ENCODE results near the gene ALG12.

DNA sequence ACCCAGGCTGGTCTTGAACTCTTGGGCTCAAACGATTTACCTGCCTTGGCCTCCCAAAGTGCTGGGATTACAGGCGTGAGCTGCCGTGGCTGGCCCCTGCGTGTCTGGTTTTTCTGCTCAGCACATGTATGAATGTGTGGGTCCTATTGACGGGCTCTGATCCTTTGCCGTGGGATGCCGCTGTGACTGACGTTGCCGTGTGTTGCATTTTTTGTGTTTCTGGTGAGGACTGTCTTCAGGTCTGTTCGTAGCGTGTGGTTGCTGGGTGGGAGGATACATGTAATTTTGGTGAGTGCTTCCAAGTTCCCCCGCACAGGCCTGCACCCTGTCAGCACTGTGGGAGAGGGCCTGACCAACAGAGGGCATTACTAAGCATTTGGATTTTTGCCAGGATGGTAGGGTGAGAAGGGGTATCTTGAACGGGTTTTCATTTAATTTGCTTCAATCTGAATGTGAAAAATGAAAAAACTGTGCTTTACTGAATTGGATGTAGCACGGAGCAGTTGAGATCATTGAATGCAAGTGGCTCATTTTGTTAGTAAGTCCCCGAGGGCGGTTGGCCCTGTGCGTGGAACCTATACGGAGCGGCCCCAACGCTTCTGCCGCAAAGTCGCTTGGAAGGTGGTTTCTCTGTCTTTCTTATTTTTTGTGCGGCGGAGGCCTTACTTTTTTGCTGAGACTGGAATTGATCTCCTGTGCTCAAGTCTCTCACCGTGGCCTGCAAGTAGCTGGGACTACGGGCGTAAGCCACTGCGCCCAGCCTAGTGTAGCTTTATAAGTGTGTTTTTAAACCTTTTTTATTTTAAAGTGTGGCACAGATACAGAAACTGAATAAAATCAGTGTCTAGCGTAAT is 56.4 kb downstream of the ALG12 start:
- TF ChIP-seq, protein P1, sequence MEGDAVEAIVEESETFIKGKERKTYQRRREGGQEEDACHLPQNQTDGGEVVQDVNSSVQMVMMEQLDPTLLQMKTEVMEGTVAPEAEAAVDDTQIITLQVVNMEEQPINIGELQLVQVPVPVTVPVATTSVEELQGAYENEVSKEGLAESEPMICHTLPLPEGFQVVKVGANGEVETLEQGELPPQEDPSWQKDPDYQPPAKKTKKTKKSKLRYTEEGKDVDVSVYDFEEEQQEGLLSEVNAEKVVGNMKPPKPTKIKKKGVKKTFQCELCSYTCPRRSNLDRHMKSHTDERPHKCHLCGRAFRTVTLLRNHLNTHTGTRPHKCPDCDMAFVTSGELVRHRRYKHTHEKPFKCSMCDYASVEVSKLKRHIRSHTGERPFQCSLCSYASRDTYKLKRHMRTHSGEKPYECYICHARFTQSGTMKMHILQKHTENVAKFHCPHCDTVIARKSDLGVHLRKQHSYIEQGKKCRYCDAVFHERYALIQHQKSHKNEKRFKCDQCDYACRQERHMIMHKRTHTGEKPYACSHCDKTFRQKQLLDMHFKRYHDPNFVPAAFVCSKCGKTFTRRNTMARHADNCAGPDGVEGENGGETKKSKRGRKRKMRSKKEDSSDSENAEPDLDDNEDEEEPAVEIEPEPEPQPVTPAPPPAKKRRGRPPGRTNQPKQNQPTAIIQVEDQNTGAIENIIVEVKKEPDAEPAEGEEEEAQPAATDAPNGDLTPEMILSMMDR (IDR thresholded peaks at IDR 0.05), result no peak
- no peak for TF ChIP-seq POLR2A (IDR thresholded peaks at IDR 0.05)
